Heart right ventricle (tissue), 16 donors: ENCODE measurements around the gene MTO1. TPM values are rescaled to one million over a fixed set of nuclear protein-coding genes. Genes with fewer than 3 reads are reported as not detected.

Source experiments
- ATAC-seq, 8 donors: fragments of 200-7000 bp; cut with Tn5 transposase; one replicate each; pipeline ENCODE4 v1.9.1; 2020; ENCODE audit warnings: mild to moderate bottlenecking in 8 of 8, moderate library complexity in 8 of 8, moderate number of reproducible peaks in 1 of 8
- DNase-seq, 2 donors: peaks; one replicate each; pipeline ENCODE4 v3.0.0-alpha.2; 2020
- H3K27ac ChIP-seq, 10 donors: fragments of 200-600 bp; sonication (generic) in 2 of 10; one replicate each; pipeline versions ENCODE4 v1.5.0 to v1.8.0; 2020 to 2022; ENCODE audit warnings: mild to moderate bottlenecking in 3 of 10
- H3K27me3 ChIP-seq, 7 donors: fragments of 200-600 bp; one replicate each; pipeline ENCODE4 v1.8.0; 2021 to 2022; ENCODE audit warnings: mild to moderate bottlenecking in 2 of 7
- H3K36me3 ChIP-seq, 9 donors: fragments of 200-600 bp; sonication (generic) in 1 of 9; one replicate each; pipeline versions ENCODE4 v1.5.0 to v1.8.0; 2020 to 2022; ENCODE audit warnings: mild to moderate bottlenecking in 2 of 9
- H3K4me1 ChIP-seq, 9 donors: fragments of 200-600 bp; sonication (generic) in 1 of 9; one replicate each; pipeline versions ENCODE4 v1.5.0 to v1.8.0; 2020 to 2022; ENCODE audit warnings: mild to moderate bottlenecking in 4 of 9
- H3K4me3 ChIP-seq, 10 donors: fragments of 200-600 bp; sonication (generic) in 2 of 10; one replicate each; pipeline versions ENCODE4 v1.5.0 to v1.8.0; 2020 to 2022; ENCODE audit warnings: mild to moderate bottlenecking in 7 of 10, moderate library complexity in 2 of 10
- H3K9me3 ChIP-seq, 11 donors: fragments of 200-600 bp in 10 of 11; sonication (generic) in 2 of 11; one replicate each; pipeline versions ENCODE4 v1.5.0 to v1.8.0; 2013 to 2022; ENCODE audit warnings: mild to moderate bottlenecking in 2 of 11, control low read depth in 1 of 11, moderate library complexity in 1 of 11
- WGBS, 2 donors: extraction: QIAGEN DNeasy Blood & Tissue Kit; methylation state at CpG; one replicate each; pipeline ENCODE4 v1.1.7; 2013; ENCODE audit warnings: inconsistent platforms in 1 of 2; 5-methylcytosine and 5-hydroxymethylcytosine counted together
- intact Hi-C, 10 donors: fragments of 100-400 bp; cut with DNase I; formaldehyde crosslinking; loops; one replicate each; pipeline versions ENCODE4 v1.11.1 to v1.14.2; 2022
- polyA plus RNA-seq, 2 donors: library from polyadenylated mRNA; stranded (reverse); fragments of 200-250 nt; gene quantifications; one replicate each; pipeline ENCODE4 v1.2.3, GENCODE V29; 2013
- total RNA-seq, 10 donors: library from RNA; stranded (reverse); fragmentation: NEBNext Ultra II Directional in 3 of 10; extraction: Animal tissue kit (Norgen Biotek cat#: 25700) in 3 of 10; gene quantifications; one replicate each; pipeline versions ENCODE4 v1.2.1 to v1.2.4, GENCODE V29; 2021 to 2023
- TF ChIP-seq, protein P1 (sequence below), 9 donors: fragments of 200-600 bp; sonication (generic) in 2 of 9; IDR thresholded peaks; one replicate each; pipeline versions ENCODE4 v1.5.0 to v1.8.0; 2021 to 2022; ENCODE audit warnings: antibody characterized with exemption in 9 of 9, mild to moderate bottlenecking in 5 of 9, moderate library complexity in 1 of 9
- donor health status: Arrhythmogenic right ventricular cardiomyopathy.
- donor health status: ischemic (EF 13 %, LVEDD 7.1; RV severe dilation, severe dysfunction).
- donor health status: healthy with polysubstance abuse.
- donor health status: DM: no; HTN: yes; CAD: no.
- donor health status: DM: no; HTN: no; CAD: no.
- donor health status: ischemic (EF 25% LVEDD 6.9; RV normal size, moderate dysfunction).
- donor health status: ischemic (EF 25% LVEDD 5.7; RV mildly dilated, moderate dysfunction).
- donor health status: healthy.
- donor health status: DM: yes; HTN: yes; CAD: no.
- donor health status: Ischemic cardiomyopathy.
- donor health status: ischemic (EF 35%, LVEDD 5.7; RV mildly dilated, moderate dysfunction).
- donor health status: nonischemic (EF 11% LVEDD 7.7; RV severe dilation, severe dysfunction).
- donor health status: DM: yes; HTN: yes; CAD: no.
- donor health status: PGD.
- donor health status: ischemic (EF 29% LVEDD 5.4; RV normal size, mild dysfunction).
- donor health status: nonischemic (EF 23%, LVEDD 6.1; RV moderate dilation, normal function).

The MTO1 gene
- total and polyA plus RNA-seq, 12 donors = 14.4 to 34.2 (median 28.0) TPM

GRCh38 chr6:73519926-73520687 lies 58.6 kb downstream of the MTO1 start:
- Histone ChIP-seq H3K4me1 (peaks cover 4 to 71% (median 42%) of the 10 kb centered on the region in 9 donors), H3K27me3 (peaks cover 0 to 7% (median 0%) of the 10 kb centered on the region in 7 donors), H3K27ac (peak overlapping the region; percentile 93 to 100 (median 98)), H3K36me3 (peaks cover 0 to 53% (median 32%) of the 10 kb centered on the region in 9 donors), H3K4me3 (peak overlapping the region; percentile 60 to 93 (median 80)), H3K9me3 (no peaks in the 10 kb centered on the region)
- intact Hi-C loops = loop anchor here in 8 of 10 donors (2.0 to 10.0 kb wide), 10 partner anchors 47 to 215 kb away; partner anchors contain the start of gene CGAS (in 1 of the 8)
- DNase-seq (peak; percentile 75 to 79), ATAC-seq (peak; percentile 45 to 81 (median 58))
- TF ChIP-seq, protein P1, sequence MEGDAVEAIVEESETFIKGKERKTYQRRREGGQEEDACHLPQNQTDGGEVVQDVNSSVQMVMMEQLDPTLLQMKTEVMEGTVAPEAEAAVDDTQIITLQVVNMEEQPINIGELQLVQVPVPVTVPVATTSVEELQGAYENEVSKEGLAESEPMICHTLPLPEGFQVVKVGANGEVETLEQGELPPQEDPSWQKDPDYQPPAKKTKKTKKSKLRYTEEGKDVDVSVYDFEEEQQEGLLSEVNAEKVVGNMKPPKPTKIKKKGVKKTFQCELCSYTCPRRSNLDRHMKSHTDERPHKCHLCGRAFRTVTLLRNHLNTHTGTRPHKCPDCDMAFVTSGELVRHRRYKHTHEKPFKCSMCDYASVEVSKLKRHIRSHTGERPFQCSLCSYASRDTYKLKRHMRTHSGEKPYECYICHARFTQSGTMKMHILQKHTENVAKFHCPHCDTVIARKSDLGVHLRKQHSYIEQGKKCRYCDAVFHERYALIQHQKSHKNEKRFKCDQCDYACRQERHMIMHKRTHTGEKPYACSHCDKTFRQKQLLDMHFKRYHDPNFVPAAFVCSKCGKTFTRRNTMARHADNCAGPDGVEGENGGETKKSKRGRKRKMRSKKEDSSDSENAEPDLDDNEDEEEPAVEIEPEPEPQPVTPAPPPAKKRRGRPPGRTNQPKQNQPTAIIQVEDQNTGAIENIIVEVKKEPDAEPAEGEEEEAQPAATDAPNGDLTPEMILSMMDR (IDR thresholded peaks at IDR 0.05) = no peak
- WGBS, 2 donors = 4 to 5% methylated on average over 55 to 56 of the region's 56 CpGs

- whole genome bisulfite sequencing, 2 donors = 1% methylated on average over 53 of the region's 53 CpGs
- H3K4me1 ChIP-seq = peaks cover 0 to 63% (median 40%) of the 10 kb centered on the region in 9 donors
- TF ChIP-seq, protein P1 (IDR thresholded peaks at IDR 0.05) = no peak
- intact Hi-C loops = loop anchor here in 6 of 10 donors (1.0 to 10.0 kb wide), 6 partner anchors 46 to 66 kb away; no protein-coding TSS in a partner anchor
- H3K36me3 ChIP-seq = peaks cover 0 to 45% (median 28%) of the 10 kb centered on the region in 9 donors
- no peaks in the 10 kb centered on the region for H3K9me3 ChIP-seq
- ATAC-seq (peak; percentile 90 to 96 (median 93)), DNase-seq (peak; percentile 97 to 98)
- peaks cover 0 to 7% (median 0%) of the 10 kb centered on the region in 7 donors for H3K27me3 ChIP-seq
- peak within 1 kb of the TSS; percentile 93 to 100 (median 98) for H3K27ac ChIP-seq
- H3K4me3 ChIP-seq = peak within 1 kb of the TSS; percentile 60 to 93 (median 80)
Observed at GRCh38 chr6:73520688-73521350, 59.3 kb downstream of the MTO1 start, which contains the start of gene EEF1A1. EEF1A1 (minus strand) TSS chr6:73521032; CDS start chr6:73520026, 1,006 bp downstream.

- intact Hi-C loops = loop anchor here in 6 of 10 donors (1.0 to 10.0 kb wide), 6 partner anchors 46 to 66 kb away; no protein-coding TSS in a partner anchor
- H3K4me3 ChIP-seq = peak overlapping the region; percentile 32 to 93 (median 80)
- 0 to 1% methylated on average over 36 of the region's 36 CpGs for WGBS, 2 donors
- H3K4me1 ChIP-seq = peaks cover 0 to 57% (median 35%) of the 10 kb centered on the region in 9 donors
- ATAC-seq = peak; percentile 53 to 78 (median 73)
- H3K27ac ChIP-seq = peak overlapping the region; percentile 93 to 100 (median 98)
- no peaks in the 10 kb centered on the region for H3K9me3 ChIP-seq
- TF ChIP-seq, protein P1 (IDR thresholded peaks at IDR 0.05) = no peak
- H3K36me3 ChIP-seq = peaks cover 0 to 39% (median 27%) of the 10 kb centered on the region in 9 donors
- H3K27me3 ChIP-seq = peaks cover 0 to 7% (median 4%) of the 10 kb centered on the region in 7 donors
- peak; percentile 74 to 86 for DNase-seq
Observed at GRCh38 chr6:73521351-73521985, 59.9 kb downstream of the MTO1 start.
